Breast epithelium (tissue), 4 donors: ENCODE measurements around the gene SMYD1. TPM values are rescaled to one million over a fixed set of nuclear protein-coding genes. Genes with fewer than 3 reads are reported as not detected.

ENCODE experiments used
- DNase-seq, 2 donors: peaks; one replicate each; pipeline ENCODE4 v3.0.0-alpha.2; 2019; ENCODE audit warnings: low spot score in 2 of 2
- H3K27ac ChIP-seq, 2 donors: fragments of 200-600 bp; sonication (generic) in 1 of 2; one replicate each; pipeline ENCODE4 v1.5.1; 2016 to 2019; ENCODE audit warnings: mild to moderate bottlenecking in 1 of 2
- H3K27me3 ChIP-seq, 2 donors: fragments of 200-600 bp; sonication (generic) in 1 of 2; one replicate each; pipeline versions ENCODE4 v1.5.1 to v1.6.0; 2017 to 2019; ENCODE audit warnings: control low read depth in 1 of 2, mild to moderate bottlenecking in 1 of 2
- H3K36me3 ChIP-seq: fragments of 200-600 bp; one replicate; pipeline ENCODE4 v1.5.1; 2019
- H3K4me1 ChIP-seq, 2 donors: fragments of 200-600 bp; sonication (generic); one replicate each; pipeline ENCODE4 v1.5.1; 2016 to 2019; ENCODE audit warnings: control low read depth in 1 of 2
- H3K4me3 ChIP-seq, 3 donors: fragments of 200-600 bp; sonication (generic); 1 replicate in 2 of 3; 2 replicates in 1 of 3; pipeline ENCODE4 v1.5.1; 2016 to 2019; ENCODE audit warnings: mild to moderate bottlenecking in 3 of 3, moderate library complexity in 2 of 3
- H3K9me3 ChIP-seq, 2 donors: fragments of 200-600 bp; sonication (generic) in 1 of 2; one replicate each; pipeline ENCODE4 v1.5.1; 2016 to 2019; ENCODE audit warnings: control low read depth in 1 of 2
- POLR2A ChIP-seq: fragments of 450-650 bp; IDR thresholded peaks from one replicate; pipeline ENCODE4 v1.6.1; 2016; ENCODE audit warnings: antibody characterized with exemption, mild to moderate bottlenecking, moderate library complexity
- POLR2AphosphoS5 ChIP-seq, 3 donors: sonication (generic); formaldehyde crosslinking; IDR thresholded peaks; one replicate each; pipeline ENCODE4 v1.6.1; 2017; ENCODE audit warnings: antibody characterized with exemption in 3 of 3
- intact Hi-C: fragments of 100-400 bp; cut with DNase I; formaldehyde crosslinking; loops from one replicate; pipeline ENCODE4 v1.15.1; 2023; ENCODE audit warnings: low total_unique reads
- total RNA-seq, 3 donors: library from RNA; depleted of rRNA; stranded (reverse); fragments of >200 nt; gene quantifications; one replicate each; pipeline ENCODE4 v1.1.0, GENCODE V29; 2016
- TF ChIP-seq, protein P1 (sequence below), 3 donors: fragments of 450-650 bp; IDR thresholded peaks; one replicate each; pipeline ENCODE4 v1.5.1; 2016 to 2017; ENCODE audit warnings: antibody characterized with exemption in 3 of 3, mild to moderate bottlenecking in 3 of 3, moderate library complexity in 3 of 3

Gene SMYD1
- total RNA-seq, 3 donors from 2014 or later: 0.29 to 3.3 TPM; not detected in 1

DNA sequence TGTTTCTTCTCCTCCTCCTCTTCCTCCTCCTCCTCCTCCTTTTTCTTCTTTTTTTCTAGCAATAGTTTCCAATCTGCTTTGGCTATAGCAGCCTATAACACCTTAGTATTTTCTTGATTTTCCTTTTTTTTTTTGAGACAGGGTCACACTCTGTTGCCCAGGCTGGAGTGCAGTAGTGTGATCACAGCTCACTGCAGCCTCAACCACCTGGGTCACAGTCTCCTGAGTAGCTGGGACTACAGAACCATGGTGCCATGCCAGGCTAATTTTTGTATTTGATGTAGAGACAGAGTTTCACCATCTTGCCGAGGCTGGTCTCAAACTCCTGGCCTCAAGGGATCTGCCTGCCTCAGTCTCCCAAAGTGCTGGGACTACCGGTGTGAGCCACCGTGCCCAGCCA lies 91.9 kb downstream of the SMYD1 start:
- Histone ChIP-seq H3K4me3 (no peak overlapping the region), H3K27me3 (no peaks in the 10 kb centered on the region), H3K4me1 (no peaks in the 10 kb centered on the region), H3K36me3 (no peaks in the 10 kb centered on the region), H3K9me3 (no peaks in the 10 kb centered on the region), H3K27ac (no peak overlapping the region)
- TF ChIP-seq POLR2A (no peak), POLR2AphosphoS5 (IDR thresholded peaks at IDR 0.05) (no peak)
- TF ChIP-seq, protein P1, sequence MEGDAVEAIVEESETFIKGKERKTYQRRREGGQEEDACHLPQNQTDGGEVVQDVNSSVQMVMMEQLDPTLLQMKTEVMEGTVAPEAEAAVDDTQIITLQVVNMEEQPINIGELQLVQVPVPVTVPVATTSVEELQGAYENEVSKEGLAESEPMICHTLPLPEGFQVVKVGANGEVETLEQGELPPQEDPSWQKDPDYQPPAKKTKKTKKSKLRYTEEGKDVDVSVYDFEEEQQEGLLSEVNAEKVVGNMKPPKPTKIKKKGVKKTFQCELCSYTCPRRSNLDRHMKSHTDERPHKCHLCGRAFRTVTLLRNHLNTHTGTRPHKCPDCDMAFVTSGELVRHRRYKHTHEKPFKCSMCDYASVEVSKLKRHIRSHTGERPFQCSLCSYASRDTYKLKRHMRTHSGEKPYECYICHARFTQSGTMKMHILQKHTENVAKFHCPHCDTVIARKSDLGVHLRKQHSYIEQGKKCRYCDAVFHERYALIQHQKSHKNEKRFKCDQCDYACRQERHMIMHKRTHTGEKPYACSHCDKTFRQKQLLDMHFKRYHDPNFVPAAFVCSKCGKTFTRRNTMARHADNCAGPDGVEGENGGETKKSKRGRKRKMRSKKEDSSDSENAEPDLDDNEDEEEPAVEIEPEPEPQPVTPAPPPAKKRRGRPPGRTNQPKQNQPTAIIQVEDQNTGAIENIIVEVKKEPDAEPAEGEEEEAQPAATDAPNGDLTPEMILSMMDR (IDR thresholded peaks at IDR 0.05): no peak
- intact Hi-C loops: no loop called here
- no peak for DNase-seq

DNA sequence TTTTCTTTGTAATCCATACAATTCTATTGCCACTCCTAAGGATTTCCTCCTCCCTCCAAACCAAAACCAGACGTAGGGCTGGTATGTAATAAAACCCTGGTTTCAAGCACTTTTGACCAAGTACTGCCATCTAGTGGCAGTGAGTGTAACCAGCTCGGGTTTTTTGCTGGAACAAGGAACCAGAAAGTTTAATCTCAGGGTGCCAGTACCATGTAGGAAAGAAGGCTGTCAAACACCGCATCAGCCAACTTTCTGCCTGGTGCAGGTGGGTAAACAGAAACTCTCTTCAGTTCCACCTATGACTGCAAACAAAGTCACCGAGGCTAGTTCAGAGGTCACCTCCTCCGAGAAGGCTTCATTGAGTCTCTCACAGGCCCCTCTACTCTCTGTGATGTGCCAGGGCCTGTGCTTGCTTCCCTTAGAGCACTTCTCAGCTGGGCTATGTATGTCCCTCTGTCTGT lies 92.4 kb downstream of the SMYD1 start:
- no peaks in the 10 kb centered on the region for H3K27me3 ChIP-seq
- no peak overlapping the region for H3K27ac ChIP-seq
- no peaks in the 10 kb centered on the region for H3K4me1 ChIP-seq
- no peaks in the 10 kb centered on the region for H3K9me3 ChIP-seq
- no peak overlapping the region for H3K4me3 ChIP-seq
- no peak for TF ChIP-seq POLR2A
- TF ChIP-seq, protein P1 (IDR thresholded peaks at IDR 0.05): peak; percentile 62 to 85 (median 73)
- H3K36me3 ChIP-seq: no peaks in the 10 kb centered on the region
- peak in 1 of 2 donors; percentile 51 for DNase-seq
- intact Hi-C loops: no loop called here

DNA sequence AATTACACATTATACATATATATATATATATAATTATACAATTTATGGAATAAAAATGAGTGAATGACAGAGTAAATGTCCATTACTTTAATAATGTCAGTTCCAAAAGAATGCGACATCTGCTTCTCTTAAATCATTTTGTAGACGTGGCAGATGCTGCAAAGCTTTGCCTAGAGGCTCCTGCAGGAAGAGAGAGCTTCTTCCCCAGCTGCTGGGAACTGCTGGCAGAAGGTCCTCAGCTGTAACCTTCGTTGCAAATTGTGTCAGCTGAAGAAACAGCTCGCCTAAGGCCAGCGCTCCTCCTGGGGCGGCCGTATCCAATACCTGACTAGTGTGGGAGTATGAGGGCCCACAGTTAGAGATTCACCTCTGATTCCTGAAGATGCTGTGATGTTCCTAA lies 92.9 kb downstream of the SMYD1 start:
- Histone ChIP-seq H3K36me3 (no peaks in the 10 kb centered on the region), H3K9me3 (no peaks in the 10 kb centered on the region), H3K27ac (no peak overlapping the region), H3K27me3 (no peaks in the 10 kb centered on the region), H3K4me1 (no peaks in the 10 kb centered on the region), H3K4me3 (no peak overlapping the region)
- intact Hi-C loops: no loop called here
- TF ChIP-seq POLR2A: no peak
- TF ChIP-seq, protein P1 (IDR thresholded peaks at IDR 0.05): no peak
- no peak for TF ChIP-seq POLR2AphosphoS5 (IDR thresholded peaks at IDR 0.05)
- no peak for DNase-seq

DNA sequence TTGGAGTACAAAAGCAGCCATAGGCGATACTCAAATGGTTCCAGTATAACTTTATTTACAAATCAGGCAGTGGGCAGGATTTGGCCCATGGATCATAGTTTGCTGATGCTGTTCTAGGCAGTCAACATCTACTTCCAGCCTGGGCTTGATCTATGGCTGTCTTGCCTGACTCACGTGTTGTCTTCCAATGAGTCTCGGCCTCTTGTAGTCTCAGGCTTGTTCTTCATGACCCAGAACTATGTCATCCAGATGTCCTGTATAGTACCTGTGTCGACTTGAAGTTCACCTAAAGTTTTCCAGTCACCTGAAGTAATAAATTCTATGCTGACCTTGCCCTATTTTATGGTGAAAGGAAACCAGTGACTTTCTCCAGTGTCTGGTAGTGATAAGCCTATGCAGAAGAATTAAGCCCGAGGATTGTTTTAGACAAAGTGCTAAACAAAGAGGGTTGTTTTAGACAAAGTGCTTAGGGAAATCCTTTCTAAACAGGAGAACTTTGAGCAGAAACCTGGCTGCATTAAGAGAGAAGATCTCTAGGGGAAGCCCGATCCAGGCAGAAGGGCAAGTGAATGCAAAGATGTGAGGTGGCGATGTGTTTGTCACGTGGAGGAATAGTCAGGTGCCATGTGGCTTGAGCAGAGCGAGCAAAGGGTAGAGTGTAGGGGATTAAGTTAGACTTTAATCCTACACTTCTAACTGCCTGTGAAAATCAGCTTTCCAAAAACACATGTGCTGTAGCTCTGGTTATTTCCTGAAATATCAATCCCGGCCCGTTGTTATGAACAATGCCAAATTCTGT lies 94.0 kb downstream of the SMYD1 start:
- no peaks in the 10 kb centered on the region for H3K4me1 ChIP-seq
- TF ChIP-seq POLR2A: no peak
- TF ChIP-seq, protein P1 (IDR thresholded peaks at IDR 0.05): no peak
- H3K4me3 ChIP-seq: no peak overlapping the region
- H3K36me3 ChIP-seq: no peaks in the 10 kb centered on the region
- H3K27ac ChIP-seq: no peak overlapping the region
- no peaks in the 10 kb centered on the region for H3K9me3 ChIP-seq
- H3K27me3 ChIP-seq: no peaks in the 10 kb centered on the region
- DNase-seq: no peak
- intact Hi-C loops: loop anchor here (2.0 kb wide), 1 partner anchor 103 kb away; no protein-coding TSS in a partner anchor

Other genes starting within 250 kb of the SMYD1 start
- gene RGPD2, start 242.0 kb upstream of the SMYD1 start, total RNA-seq: 1 to 10 TPM; 2.4 to 4.3 (median 2.9) TPM
- not detected for gene RNU2-63P, start 51.3 kb upstream of the SMYD1 start, total RNA-seq
- gene KRCC1, start 12.0 kb upstream of the SMYD1 start, total RNA-seq: 10 to 100 TPM; 34.1 to 44.8 (median 39.2) TPM
- 10 to 100 TPM in 1 of 3 donors, not detected in 2; 20.0 TPM for gene FABP1, start 60.2 kb downstream of the SMYD1 start, total RNA-seq
- gene THNSL2, start 102.5 kb downstream of the SMYD1 start, total RNA-seq: 10 to 100 TPM; 35.7 to 40.2 (median 38.5) TPM